GM19455 (cell line): ENCODE results near the gene S1PR2.
"Not testable (repeated sequence)": the region's sequence is repeated elsewhere in the genome, so short reads cannot be mapped to it uniquely, and the experiment has no call there.

Source experiments
- ATAC-seq: cut with Tn5 transposase; IDR thresholded peaks from one replicate; pipeline ENCODE4 v1.9.1; 2021; ENCODE audit not compliant: unreplicated experiment

Gene S1PR2

DNA sequence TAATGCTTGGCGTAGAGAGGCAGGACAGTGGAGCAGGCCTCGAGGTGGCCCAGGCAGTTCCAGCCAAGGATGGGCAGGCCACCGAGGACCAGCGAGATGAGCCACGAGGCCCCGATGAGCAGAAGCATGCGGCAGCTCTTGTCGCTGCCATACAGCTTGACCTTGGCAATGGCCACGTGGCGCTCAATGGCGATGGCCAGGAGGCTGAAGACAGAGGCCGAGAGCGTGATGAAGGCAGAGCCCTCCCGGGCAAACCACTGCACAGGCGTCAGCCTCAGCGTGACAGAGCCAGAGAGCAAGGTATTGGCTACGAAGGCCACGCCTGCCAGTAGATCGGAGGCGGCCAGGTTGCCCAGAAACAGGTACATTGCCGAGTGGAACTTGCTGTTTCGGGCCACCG, 6.8 kb downstream of the S1PR2 start:
- no peak for ATAC-seq

GRCh38 chr19:10223488-10224213, 7.5 kb downstream of the S1PR2 start:
- ATAC-seq = no peak

GRCh38 chr19:10222201-10222890, 8.8 kb downstream of the S1PR2 start:
- ATAC-seq = no peak

DNA sequence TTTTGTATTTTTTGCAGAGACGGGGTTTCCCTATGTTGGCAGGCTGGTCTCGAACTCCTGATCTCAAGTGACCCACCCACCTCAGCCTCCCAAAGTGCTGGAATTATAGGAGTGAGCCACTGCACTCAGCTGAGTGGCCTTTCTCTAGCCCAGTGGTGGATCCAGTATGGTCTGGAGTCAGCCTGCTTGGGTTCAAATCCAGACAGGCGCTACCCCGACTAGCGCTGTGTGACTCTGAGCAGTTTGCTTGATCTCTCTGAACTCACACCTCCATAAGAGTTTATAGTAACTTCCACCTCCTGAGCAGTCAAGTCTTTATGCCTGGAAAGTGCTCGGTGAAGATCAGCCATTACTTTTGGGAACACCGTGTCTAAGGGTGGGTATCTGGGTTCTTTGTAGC, 10.4 kb downstream of the S1PR2 start:
- ATAC-seq = no peak

DNA sequence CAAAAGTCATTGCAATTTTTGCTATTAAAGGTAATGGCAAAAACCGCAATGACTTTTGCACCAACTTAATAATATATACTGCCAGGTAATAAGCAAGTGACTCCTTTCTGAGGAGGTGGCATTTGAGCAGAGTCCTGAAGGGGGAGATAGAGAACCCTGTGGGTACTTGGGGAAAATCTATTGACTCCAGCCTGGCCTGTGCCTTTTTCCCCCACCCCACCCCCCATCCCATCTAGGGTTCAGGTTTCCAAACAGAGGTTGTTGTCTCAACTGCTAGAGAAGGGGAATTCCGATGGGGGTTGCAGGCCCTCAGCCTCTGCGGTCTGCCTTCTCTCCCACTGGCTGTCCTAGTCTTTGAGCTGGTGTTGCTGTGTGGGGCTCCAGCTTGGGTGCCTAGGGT, 11.5 kb downstream of the S1PR2 start:
- ATAC-seq = no peak

DNA sequence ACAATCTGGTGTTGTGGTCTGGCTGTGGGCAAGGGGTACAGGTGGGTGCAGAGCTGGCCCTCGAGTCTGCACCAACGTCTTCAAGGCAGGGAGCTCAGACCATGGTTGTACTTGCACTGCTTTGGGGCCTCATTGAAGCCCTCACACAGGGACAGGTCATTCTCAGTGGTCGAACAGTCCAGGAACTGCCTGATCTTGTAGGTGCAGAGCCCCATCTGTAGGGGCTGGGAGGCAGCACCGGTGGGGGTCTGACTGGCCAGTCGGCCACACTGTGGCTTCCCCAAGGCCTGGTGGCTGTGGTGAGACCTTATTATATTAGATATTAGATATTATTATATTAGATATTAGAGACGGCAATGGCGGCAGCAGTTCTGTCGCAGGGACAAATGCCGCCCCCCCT, 14.0 kb downstream of the S1PR2 start:
- ATAC-seq = no peak

DNA sequence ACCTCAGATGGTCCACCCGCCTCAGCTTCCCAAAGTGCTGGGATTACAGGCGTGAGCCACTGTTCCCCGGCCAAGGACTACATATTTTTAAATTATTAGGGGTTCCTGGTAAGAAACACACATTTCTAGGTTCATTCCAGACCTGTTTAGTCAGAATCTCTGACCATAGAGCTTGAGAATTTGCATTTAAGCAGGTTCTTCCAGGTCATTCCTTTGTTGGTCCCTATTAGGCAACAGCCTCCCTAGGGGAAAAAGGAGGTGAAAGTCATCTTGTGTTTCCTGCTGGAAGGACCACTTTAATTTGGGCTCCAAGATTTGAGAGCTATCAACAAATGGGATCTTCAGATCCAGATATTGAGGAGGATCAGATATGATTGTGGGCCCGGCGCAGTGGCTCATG, 16.3 kb downstream of the S1PR2 start:
- no peak for ATAC-seq

DNA sequence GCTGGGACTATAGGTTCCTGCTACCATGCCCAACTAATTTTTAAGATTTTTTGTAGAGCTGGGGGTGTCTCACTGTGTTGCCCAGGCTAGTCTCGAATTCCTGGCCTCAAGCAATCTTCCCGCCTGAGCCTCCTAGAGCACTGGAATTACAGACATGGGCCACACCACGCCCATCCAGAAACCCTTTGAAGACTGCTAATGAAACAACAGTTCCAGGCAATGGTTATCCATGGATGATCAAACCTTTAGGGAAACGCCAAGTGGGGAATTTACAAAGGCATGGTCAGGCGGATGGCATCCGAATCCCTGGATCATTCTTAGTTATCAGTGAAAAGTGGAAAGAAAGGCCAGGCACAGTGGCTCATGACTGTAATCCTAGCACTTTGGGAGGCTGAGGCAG, 19.4 kb downstream of the S1PR2 start:
- ATAC-seq = no peak

GRCh38 chr19:10211061-10211460, 20.1 kb downstream of the S1PR2 start:
- ATAC-seq = no peak

DNA sequence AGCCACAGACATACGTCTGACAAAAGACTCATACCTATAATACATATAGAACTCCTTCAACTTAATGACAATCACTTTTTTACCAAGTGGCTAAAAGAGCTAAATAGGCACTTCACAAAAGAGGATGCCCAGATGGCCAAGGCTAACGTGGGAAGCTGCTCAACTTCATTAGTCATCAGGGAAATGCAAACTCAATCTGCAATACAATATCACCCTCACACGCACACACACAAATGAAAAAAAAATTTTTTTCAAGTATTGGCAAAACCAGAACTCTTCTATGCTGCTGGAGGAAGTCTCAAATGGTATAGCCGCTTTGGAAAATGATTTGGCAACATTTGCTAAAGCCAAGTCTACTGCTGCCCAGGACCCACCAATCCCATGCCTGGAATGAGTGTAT, 21.8 kb downstream of the S1PR2 start:
- no peak for ATAC-seq

DNA sequence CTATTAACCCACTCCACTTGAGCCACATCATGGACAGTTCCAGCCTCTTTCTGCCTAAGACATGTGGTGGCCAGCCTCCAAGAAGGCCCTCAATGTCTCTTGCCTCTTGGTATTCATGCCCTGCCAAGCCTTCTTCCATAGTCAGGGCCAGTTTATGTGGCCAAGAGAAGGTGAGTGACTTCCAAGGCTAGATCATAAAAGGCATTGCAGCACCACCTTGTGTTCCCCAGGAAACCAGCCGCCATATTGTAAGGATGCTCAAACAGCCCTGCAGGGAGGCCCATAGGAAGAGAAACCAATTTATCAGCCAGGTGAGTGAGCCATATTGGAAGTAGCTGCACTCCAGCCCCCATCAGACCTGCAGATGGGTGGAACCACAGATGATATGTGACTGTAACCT, 24.1 kb downstream of the S1PR2 start:
- no peak for ATAC-seq

GRCh38 chr19:10206226-10206885, 24.8 kb downstream of the S1PR2 start:
- no peak for ATAC-seq

GRCh38 chr19:10205636-10206035, 25.5 kb downstream of the S1PR2 start:
- ATAC-seq = no peak

DNA sequence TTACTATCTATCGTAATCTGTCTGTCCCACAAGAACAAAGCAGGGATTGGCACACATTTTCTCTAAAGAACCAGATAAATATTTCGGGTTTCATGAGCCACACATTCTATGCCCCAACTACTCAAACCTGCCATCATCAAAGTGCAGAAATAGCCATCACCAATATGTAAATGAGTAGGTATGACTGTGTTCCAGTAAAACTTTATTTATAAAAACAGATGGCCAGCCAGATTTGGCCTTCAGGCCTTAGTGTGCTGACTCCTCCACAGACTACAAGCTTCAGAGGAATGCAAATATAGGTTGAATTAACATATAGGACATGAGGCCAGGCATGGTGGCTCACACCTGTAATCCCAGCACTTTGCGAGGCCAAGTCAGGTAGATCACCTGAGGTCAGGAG, 27.4 kb downstream of the S1PR2 start:
- ATAC-seq = no peak

- ATAC-seq = no peak
Measured at GRCh38 chr19:10201176-10201575, 30.0 kb downstream of the S1PR2 start.

- not testable (repeated sequence) for ATAC-seq
Measured at GRCh38 chr19:10200101-10200500, 31.0 kb downstream of the S1PR2 start.

DNA sequence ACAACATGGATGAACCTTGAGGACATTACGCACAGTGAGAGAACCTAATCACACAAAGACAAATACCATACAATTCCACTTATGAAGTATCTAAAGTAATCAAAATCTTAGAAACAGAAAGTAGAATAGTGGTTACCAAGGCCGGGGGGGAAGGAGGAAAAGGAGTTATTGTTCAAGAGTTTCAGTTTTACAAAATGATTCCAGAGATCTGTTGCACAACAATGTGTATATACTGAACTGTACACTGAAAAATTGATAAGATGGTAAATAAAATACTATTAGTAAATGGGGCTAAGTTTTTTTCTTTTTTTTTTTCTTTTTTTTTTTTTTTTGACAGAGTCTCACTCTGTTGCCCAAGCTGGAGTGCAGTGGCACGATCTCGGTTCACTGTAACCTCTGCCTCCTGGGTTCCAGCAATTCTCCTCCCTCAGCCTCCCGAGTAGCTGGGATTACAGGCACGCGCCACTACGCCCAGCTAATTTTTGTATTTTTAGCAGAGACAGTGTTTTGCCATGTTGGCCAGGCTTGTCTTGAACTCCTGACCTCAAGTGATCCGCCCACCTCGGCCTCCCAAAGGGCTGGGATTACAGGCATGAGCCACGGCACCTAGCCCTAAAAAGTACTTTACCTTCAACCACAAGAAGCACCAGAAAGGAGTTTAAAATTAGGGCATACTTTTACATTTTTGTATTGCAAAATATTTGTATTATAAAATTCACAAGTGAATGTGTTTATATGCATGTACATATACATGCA, 32.1 kb downstream of the S1PR2 start:
- not testable (repeated sequence) for ATAC-seq

- ATAC-seq = no peak
Measured at GRCh38 chr19:10195199-10195519, 36.0 kb downstream of the S1PR2 start.

- peak; percentile 78 for ATAC-seq
Measured at GRCh38 chr19:10194500-10195198, 36.5 kb downstream of the S1PR2 start, which contains the start of gene DNMT1. Gene DNMT1, minus strand, starts transcription at chr19:10194953. Its CDS starts 54 bp downstream, at chr19:10194899.

DNA sequence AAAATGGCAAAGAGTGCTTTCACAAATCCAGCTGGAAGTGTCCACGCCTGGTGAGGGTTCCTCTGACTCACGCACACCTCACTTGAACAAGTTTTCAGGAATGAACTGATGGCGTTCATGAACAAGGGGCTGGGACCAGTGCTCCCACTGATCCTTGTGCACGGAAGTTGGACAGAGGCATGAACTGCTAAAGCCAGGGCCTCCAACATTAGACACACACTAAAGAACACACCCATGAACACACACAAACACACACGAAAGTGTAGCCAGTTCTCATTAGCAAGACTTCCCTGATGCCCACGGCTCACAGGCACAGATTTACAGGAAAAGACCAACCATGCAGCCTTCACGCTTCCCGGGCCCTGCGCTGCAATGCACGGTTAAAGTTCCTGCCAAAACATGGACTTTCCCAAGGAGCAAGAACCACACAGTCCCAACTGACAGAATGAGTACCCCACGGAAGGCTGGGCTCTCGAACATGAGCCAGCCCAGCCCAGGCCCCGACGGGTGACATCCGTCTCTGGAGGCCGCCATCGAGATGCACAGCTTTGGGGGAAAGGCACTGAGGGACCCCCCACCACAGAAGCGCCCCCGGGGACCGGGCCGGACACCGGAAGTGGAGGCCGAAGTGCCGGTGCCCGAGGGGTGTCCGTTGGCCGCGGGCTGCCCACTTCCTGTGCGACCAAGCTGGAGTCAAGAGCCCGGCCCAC, 37.2 kb downstream of the S1PR2 start:
- no peak for ATAC-seq
